ENCODE measurements around the gene NAGPA.

GRCh38 chr16:5012887-5013286 is 20.8 kb downstream of the NAGPA start:
- TF ChIP-seq CTCF (optimal IDR thresholded peaks at IDR 0.05 in 1 of 3, IDR thresholded peaks at IDR 0.05 in 1 of 3, conservative IDR thresholded peaks at IDR 0.05 in 1 of 3; ENCODE audit: extremely low read depth in 1 of 3, insufficient read depth in 2 of 3, low read length in 3 of 3) (no peak), EZH2 (IDR thresholded peaks at IDR 0.05; ENCODE audit: low read length) (no peak)

All from keratinocyte (primary cell).